GM10248 (cell line): ENCODE results near the gene DEAF1.
"Not testable (repeated sequence)": the region's sequence is repeated elsewhere in the genome, so short reads cannot be mapped to it uniquely, and the experiment has no call there.

Source experiments
- CTCF ChIA-PET: fragments of 300-600 bp; sonication (Branson Sonifier 250); formaldehyde crosslinking; extraction: SDS; loops from one replicate; lab custom pipeline; 2021; ENCODE audit warnings: antibody characterized with exemption; lab: Yijun Ruan, JAX
- POLR2A ChIA-PET: fragments of 350-650 bp; sonication (Branson Sonifier 250); formaldehyde crosslinking; extraction: SDS; loops from one replicate; lab custom pipeline; 2020; ENCODE audit warnings: antibody characterized with exemption; lab: Yijun Ruan, JAX
- DNase-seq: peaks from one replicate; pipeline ENCODE4 v3.0.0; 2012; ENCODE audit errors: extremely low spot score
- TF ChIP-seq, protein P1 (sequence below): IDR thresholded peaks from 2 replicates; pipeline ENCODE4 v1.5.1; 2012; ENCODE audit warnings: mild to moderate bottlenecking, low read depth; ENCODE audit errors: extremely low read depth, missing control alignments, control extremely low read depth

Gene DEAF1

DNA sequence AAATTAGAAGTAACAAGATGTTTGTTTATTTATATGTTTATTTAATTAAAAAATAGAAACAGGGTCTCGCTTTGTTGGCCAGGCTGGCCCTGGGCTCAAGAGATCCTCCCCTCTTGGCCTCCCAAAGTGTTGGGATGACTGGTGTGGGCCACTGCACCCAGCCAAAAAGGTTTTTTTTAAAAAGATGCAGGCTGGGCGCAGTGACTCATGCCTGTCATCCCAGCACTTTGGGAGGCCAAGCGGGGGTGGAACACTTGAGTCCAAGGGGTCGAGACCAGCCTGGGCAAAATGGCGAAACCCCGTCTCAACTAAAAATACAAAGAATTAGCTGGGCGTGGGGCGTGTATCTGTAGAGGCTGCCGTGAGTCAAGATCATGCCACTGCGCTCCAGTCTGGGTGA lies 44.5 kb downstream of the DEAF1 start:
- TF ChIP-seq, protein P1, sequence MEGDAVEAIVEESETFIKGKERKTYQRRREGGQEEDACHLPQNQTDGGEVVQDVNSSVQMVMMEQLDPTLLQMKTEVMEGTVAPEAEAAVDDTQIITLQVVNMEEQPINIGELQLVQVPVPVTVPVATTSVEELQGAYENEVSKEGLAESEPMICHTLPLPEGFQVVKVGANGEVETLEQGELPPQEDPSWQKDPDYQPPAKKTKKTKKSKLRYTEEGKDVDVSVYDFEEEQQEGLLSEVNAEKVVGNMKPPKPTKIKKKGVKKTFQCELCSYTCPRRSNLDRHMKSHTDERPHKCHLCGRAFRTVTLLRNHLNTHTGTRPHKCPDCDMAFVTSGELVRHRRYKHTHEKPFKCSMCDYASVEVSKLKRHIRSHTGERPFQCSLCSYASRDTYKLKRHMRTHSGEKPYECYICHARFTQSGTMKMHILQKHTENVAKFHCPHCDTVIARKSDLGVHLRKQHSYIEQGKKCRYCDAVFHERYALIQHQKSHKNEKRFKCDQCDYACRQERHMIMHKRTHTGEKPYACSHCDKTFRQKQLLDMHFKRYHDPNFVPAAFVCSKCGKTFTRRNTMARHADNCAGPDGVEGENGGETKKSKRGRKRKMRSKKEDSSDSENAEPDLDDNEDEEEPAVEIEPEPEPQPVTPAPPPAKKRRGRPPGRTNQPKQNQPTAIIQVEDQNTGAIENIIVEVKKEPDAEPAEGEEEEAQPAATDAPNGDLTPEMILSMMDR, result no peak
- DNase-seq, result no peak
- POLR2A ChIA-PET, result no interaction called here
- CTCF ChIA-PET, result interaction anchor here (0.9 to 1.3 kb wide), 2 partner anchors 12 kb away, joined by 3 to 4 read pairs; no protein-coding TSS in a partner anchor

DNA sequence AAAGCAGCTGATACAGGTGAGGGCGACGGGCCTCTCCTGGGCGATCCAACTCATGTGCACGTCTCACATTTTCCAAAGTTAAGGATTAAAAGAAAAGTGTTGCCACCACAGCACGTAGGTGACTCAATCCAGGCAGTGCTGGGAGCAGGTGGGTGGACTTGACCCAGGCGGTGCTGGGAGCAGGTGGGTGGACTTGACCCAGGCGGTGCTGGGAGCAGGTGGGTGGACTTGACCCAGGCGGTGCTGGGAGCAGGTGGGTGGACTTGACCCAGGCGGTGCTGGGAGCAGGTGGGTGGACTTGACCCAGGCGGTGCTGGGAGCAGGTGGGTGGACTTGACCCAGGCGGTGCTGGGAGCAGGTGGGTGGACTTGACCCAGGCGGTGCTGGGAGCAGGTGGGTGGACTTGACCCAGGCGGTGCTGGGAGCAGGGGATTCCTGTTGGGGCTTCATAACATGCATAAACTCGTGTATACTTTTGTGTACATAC lies 47.3 kb downstream of the DEAF1 start:
- DNase-seq, POLR2A ChIA-PET: not testable (repeated sequence)
- CTCF ChIA-PET, result interaction anchor here (1.6 kb wide), 1 partner anchor 13 kb away, joined by 3 read pairs; no protein-coding TSS in a partner anchor

DNA sequence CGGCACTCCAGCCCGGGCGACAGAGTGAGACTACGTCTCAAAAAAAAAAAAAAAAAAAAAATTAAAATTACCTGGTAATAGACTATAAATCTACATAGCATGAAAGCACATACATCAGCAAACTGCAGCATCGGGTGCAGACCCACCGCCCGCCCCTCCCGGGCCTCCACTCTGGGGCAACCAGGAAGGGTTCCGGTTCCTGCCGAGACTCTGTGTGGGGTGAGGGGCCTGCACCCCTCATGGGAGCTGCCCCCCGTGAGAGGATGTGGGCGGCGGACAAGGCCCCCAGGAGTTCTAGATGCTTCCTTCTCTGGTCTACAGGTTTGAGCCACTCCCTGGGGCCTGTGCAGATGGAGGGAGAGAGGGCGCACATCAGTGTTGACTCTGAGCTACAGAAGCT lies 48.8 kb downstream of the DEAF1 start:
- ChIA-PET POLR2A (no interaction called here), CTCF (interaction anchor here (1.6 kb wide), 1 partner anchor 16 kb away, joined by 3 read pairs; no protein-coding TSS in a partner anchor)
- DNase-seq, result no peak
- TF ChIP-seq, protein P1, result no peak

DNA sequence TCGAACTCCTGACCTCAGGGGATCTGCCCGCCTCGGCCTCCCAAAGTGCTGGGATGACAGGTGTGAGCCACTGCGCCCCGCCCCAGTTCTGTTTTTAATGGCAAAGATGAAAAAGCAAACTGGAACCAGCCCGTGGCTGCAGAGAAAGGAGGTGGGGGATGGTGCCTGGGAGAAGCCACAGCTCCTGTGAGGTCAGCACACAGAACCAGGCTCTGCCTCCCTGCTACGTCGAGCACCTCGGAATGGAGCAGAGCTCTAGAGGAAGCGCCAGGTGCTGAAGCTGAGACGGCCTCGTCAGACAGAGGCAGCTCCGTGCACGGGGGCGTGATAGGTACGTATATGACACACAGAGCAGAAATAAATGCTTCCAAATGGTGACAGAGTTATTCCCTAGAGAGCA lies 49.5 kb downstream of the DEAF1 start:
- TF ChIP-seq, protein P1, result no peak
- ChIA-PET CTCF (interaction anchor here (1.6 kb wide), 1 partner anchor 16 kb away, joined by 3 read pairs; no protein-coding TSS in a partner anchor), POLR2A (no interaction called here)
- no peak for DNase-seq

DNA sequence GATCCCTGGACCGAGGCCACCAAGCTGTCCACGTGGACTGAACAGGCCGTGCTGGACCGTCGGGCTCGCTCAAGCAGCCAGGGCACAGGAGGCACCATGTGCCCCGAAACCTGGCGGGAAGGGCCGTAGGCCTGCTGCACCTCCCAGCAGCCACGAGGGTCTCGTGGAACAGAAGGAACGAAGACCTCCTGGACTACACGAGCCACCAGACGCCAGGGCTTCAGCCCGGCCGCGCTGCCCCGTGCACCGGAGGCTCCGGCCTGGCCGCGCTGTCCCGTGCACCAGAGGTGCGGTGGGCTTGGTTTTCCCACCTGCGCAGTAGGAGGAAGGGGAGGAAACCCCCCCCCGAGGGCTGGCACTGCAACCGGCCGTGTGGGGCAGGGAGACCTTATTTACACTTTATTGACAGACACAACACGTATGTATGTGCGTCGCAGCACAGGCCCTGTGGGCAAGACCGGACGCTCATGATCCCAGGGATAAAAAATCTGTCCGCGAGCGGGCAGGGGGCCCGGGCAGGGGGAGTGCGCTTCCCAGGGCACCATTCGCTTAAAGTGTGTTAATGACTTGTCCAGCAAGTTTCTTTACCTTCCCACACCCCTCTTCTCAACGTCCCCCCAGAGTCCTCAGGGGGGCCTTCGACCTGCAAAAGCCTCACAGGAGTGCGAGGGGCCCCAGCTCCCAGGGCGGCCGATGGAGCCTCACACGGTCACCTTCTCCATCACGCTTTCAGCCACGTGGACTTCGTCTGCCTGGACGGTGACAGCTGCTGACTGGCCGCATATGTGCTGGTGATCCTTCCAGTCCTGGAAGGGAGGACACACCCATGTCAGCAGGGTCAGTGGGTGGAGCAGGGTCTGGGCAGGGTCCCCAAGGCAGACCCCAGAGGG lies 50.9 kb downstream of the DEAF1 start:
- ChIA-PET POLR2A (no interaction called here), CTCF (no interaction called here)
- TF ChIP-seq, protein P1, result no peak
- DNase-seq, result no peak

DNA sequence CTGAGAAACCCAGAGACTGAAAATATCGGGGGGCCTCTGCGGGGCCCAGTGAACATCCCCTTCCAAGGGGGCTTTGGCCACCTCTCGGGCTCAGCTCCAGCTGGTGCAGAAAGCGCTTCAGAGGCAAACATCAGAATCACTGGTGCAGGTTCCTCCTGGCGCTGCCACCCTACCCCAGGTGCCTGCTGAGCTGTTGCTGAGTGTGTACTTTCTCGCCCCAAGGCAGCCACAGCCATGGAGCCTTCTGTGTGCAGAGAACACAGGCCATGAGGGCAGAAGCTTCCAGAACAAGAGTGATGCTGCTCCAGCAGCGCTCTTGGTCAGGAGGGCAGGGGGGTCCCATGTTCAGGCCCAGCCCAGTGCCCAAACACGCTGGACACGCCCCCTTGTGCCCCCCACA lies 51.7 kb downstream of the DEAF1 start:
- TF ChIP-seq, protein P1, result no peak
- ChIA-PET POLR2A (no interaction called here), CTCF (no interaction called here)
- DNase-seq, result no peak
